Nucleus accumbens (tissue), 56 donors: ENCODE data around the gene MELK.

Experiments used
- DNase-seq, 56 donors: peaks; one replicate each; lab custom pipeline; 2025; lab: John Stamatoyannopoulos, UW

MELK gene

DNA sequence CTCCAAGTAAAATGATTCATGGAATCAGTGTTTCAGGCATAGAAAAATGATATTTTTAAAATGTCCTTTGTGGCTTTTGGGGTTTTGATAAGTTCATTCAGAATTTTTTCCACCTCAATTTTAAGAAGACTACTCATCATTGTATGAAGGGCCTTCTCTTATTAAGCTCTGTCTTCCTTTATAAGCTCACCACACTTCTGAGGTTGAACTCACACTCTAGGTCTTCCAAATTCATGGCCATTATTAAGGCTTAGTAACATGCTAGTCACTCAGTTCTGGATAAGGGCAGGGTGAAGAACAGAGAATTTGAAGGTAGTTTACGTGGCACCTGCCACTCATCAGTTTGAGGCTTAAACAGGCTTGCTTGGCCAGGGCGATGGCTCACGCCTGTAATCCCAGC lies 4.2 kb downstream of the MELK start:
- DNase-seq: no peak

DNA sequence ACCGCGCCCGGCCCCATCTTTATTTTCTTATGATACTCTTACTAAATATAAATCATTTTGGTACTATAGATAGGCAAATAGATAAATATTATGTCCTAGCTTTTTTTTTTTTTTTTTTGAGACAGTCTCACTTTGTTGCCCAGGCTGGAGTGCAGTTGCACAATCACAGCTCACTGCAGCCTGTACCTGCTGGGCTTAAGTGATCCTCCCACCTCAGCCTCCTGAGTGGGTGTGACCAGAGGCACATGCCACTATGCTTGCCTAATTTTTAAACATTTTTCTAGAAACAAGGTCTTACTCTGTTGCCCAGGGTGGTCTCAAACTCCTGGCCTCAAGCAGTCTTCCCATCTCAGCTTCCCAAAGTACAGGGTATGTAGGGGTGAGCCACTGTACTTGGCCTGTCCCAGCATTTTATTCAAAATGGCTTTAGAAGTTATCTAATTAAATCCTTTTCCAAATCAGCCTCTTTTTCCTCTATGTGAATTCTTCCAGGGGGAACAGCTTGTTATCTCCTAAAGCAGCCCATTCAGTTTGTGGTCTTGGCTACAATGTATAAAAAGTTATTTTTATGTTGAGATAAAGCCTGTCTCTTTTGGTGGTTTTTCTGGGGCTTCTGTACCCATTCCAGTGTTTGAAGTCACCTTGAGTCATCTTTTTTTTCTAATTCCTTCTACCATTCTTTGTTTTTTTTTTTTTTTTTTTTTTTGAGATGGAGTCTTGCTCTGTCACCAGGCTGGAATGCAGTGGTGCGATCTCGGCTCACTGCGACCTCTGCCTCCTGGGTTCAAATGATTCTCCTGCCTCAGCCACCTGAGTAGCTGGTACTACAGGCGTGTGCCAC lies 12.1 kb downstream of the MELK start:
- no peak for DNase-seq

DNA sequence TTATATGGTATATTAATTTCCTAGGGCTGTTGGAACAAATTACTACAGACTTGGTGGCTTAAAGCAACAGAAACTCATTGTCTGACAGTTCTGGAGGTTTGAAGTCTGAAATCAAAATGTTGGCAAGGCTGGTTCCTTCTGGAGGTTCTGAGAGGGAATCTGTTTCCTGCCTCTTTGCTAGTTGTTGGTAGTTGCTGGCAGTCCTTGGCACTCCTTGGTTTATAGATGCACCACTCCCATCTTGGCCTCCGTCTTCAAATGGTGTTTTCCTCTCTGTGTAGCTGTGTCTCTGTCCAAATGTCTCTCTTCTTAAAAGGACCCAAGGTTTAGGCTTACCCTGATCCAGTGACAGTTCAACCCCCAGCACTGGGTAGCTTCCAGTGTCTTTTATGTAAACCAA lies 17.5 kb downstream of the MELK start:
- no peak for DNase-seq

DNA sequence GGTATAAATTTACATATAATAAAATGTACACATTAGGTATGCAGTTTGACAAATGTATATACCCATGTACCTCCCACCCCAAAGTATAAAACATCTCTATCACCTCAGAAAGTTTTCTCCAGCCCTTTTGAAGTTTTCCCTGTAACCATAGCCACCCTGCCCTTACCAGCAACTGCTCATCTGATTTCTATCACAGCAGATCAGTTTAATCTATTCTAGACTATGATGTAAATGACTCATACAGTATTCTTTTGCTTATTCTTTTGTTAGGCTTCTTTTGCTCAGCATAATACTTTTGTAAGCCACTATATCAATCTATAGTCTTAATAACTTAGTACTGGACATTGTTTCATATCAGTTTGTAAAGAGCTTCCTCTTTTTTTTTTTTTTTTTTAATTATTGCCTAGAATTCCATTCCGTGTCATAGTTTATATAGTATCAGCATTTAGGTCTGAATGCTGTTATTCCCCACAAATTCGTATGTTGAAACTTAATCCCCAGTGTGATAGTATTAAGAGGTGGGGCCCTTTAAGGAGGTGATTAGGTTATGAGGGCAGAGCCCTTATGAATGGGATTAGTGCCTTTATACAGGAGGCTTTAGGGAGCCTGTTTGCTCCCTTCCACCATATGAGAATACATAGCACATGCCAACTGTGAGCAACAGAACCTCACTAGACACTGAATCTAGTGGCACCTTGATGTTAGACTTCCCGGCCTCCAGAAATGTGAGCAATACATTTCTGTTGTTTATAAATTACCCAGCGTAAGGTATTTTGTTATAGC lies 20.3 kb downstream of the MELK start:
- DNase-seq: no peak

DNA sequence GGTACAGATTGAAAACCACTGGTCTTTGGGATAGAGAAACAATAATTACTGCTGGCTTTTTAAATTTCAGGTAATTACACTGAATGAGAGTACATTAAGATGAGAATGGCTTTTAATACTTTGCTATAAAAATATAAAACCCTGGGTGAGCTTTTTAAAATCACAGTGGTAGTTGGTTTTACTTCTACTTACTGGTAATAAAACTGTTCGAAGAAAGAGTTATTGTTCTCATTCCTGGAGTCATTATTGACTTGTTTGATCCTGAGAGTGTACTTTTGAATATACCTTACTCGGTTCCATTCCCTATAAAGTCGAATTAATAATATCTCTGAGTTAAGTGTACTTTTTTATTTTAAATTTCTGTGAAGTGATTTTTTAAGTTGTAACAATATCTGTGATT lies 21.5 kb downstream of the MELK start:
- DNase-seq: no peak

DNA sequence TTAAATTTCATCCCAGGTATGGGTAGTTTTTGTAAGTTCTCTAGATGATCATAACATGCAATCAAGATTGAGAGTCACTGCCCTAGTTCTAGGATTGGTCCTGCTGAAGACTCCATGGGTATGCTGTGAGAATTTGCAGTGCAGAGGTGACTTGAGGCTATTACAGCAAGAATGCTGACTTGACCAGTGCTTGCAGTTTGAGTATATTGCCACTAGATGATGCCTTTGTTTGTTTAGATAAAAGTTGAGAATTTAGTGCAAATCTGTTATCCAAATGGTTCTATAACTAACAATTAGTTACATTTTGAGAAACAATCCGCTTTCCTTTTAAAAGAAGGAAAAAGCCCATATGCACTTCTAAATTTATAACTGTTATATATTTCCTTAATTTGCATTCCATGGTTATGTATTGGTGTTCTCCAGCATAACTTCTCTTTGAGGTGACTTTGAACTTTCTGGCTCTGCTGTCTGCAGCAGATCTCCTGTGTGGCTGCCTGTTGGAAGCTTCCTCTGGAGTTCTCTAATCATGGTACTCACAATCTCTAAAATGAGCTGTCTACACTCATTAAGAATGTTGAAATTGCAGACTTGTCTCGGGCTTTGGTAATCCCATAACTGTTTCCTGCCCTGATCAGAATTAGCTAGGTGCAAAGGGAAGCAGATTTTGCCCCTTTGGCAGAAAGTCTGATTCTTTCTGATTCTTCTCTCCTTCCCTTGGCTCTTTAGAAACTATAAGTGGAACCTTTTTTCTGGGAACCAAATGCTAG lies 24.9 kb downstream of the MELK start:
- DNase-seq: no peak

DNA sequence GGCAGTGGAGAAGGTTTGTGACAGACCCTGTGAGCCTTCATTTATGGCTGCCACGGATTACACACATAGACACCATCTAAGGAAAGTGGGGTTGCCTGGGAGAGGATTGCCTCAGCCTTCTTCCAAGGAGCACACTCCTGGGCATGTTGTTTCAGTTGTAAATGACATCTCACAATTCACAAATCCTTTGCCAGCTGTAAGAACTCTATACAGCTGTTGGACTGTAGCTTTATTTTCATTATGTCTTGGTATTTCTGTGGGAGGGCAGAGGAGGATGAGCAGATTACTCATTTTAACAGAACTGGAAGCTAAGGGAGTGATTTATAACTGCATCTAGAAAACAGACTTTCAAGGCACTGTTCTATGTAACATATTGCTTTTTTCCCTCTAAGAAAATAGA lies 25.6 kb downstream of the MELK start:
- no peak for DNase-seq

DNA sequence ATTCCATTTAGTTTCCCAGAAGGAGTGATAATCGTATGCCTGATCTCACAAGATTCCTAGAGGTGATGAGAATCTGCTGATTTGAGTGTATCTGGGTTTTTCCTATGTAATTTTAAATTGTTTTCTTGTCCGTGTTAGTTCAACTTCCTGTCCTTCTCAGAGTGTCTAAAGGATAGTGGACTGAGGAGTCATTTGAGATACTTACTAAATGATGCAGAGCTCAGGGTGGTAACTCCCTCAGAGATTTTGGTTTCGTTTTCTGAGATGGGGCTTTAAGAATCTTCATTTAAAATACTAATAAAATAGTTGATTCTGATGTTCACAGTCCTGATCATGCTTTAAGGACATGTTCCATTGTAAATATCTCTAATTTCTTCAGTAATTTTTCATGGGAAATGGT lies 30.3 kb downstream of the MELK start:
- DNase-seq: no peak

DNA sequence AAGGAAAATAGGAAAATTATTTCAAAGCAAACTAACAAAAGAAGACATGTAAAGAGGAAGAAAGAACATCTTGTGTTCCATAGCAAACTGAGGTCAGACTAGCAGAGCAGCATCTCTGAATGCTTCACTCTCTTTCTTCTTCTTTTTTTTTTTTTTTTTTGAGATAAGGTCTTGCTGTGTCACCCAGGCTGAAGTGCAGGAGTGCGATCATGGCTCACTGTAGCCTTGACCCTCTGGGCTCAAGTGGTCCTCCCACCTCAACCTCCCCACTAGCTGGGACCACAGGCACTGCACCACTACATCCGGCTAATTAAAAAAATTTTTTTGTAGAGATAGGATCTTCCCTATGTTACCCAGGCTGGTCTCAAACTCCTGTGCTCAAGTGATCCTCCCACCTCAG lies 36.6 kb downstream of the MELK start:
- DNase-seq: no peak

DNA sequence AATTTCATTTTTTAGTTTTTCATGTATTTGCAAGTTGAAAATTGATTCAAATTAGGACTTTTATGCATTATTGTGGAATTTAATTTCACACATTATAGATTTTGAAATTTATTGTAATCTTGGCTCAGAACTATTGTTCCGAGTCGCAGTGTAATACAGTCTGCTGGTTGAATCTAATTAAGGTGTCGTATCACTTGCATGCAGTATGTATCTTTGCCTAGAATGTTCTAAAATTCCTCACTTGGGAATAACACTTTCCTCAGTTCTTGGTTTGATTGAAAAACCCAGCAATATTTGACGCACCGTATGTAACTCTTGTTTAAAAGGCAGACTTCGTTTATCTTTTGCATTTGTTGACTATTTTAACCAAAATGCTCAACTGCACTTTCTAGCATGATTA lies 49.4 kb downstream of the MELK start:
- DNase-seq: no peak

DNA sequence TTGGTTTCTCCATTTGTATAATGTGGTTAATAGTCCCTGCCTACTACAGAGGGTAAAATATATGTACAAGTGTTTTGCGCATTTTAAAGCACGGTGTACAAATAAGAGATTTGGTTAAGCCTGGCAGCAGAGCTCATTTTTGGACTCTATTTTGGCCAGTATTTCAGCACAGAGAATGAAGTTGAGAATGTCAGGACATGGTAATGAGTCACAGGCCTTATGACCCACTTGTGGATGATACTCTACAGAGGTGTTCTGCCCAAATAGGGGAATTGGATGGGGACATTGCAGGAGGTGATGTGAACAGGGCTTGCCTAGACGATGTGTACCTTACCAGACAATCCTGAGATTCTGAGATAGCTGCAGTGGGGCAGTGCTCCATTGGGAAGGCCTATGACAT lies 50.6 kb downstream of the MELK start:
- no peak for DNase-seq

DNA sequence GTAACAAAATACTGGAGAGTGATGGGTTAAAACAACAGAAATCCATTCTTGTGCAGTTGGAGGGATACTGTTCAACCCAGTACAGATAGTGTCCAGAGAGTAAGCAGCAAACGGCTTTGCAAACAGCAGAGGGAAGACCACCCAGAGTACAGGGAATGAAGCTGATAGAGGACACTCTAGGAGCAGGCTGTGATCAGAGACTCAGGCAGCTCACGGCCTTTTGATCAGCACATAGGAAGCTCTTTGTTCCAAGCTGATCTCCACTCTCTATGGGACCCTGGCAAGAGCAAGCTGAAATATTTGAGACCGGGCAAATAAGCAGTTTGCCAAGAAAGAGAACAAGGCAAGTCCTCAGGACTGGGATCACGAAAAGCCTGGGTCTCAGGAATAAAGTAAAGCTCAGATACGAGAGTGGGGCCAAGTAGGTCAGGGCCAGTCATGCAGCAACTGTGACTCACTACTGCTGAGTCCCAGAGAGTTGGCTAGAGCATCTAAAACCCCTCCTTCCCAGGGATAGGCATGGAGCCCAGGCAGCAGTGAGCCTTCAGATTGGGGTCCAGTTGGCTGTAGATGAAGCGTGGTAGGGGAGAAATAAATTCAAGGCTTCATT lies 52.4 kb downstream of the MELK start:
- DNase-seq: peak in 48 of 56 donors; percentile 4 to 80 (median 34)

DNA sequence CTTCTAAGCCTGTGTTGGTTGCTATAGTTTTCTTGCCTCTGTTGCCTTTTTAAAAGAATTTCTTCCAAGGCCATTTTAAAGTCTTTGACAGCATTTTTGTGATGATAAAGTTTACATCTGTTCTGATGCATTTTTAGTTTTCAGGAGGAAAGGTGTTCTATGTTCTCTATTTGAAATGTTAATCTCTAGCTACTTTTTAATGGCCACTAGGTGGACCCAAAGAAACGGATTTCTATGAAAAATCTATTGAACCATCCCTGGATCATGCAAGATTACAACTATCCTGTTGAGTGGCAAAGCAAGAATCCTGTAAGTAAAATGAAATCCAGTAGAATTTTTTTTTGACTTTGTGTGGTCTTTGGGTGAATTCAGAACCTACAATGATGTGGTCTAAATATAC lies 60.2 kb downstream of the MELK start:
- DNase-seq: no peak

DNA sequence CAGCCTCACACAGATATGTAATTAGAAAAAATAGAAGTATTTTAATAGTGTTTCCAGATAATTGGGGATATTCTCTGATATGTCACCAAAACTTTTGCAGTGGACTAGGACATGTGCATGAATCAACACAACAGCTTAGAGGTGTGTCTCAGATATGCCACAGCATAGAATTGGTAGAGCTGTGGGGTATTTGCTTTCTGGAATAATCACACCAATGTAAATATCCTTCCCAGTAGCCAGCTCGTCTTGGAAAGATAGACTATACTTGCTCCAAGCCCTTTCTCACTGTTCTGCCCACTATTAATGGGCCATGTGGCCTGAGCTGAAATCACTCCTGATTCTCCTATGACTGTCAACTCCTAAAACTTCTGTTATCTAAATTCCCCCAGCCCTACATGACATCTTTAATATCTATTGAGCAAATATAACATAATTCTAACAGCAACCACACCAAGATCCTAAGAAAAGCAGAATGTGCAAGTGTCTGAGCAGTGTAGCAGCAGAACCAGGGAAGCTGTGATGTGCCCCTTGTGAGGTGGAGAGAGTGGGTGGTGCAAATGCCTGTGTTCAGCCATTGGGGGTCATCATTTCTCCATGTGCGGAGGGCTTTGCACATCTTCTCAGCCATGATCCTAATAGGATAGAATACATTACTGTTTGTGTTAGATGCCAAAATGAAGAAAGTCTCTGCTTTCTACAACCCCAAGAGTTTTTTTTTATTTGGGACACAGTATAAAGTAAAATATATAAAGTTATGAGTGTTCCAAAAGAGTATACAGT lies 65.0 kb downstream of the MELK start:
- peak in 2 of 56 donors; percentile 0 for DNase-seq

DNA sequence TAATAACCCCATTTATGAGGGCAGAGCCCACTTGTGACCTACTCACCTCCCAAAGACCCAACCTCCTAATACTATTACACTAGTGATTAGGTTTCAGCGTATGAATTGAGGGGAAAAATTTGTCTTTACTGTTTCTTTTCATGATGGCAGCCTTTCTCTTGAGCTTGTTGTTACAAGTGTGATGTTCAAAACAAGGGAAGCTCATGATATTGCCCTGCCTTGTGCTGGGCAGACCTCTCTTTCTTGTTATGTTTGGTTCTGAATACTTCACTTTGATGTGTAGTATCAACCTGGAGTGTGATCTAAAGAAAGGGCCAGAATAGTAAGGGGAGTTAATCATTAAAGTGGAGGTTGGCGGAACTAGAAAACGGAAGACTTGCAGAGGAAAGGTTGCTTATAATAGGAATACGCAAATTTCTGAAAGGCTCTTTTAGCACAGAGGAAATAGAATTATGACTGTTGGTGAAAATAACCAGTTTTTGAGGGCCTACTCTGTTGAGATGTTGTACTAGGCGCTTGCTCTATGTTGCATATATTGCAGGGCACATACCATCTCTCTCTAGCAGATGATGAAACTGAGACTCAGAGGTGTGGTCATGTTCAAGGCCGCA lies 68.2 kb downstream of the MELK start:
- DNase-seq: no peak

DNA sequence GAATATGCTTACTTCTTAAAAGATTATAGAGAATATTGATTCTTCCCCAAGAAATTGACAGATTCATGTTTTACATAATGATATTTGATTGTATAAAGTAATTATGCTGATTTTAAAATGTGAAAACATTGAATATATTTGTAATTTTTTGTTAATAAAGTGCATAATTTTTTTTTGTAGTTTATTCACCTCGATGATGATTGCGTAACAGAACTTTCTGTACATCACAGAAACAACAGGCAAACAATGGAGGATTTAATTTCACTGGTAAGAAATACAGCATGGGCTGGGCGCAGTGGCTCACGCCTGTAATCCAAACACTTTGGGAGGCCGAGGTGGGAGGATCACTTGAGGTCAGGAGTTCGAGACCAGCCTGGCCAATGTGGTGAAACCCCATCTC lies 70.1 kb downstream of the MELK start:
- no peak for DNase-seq

DNA sequence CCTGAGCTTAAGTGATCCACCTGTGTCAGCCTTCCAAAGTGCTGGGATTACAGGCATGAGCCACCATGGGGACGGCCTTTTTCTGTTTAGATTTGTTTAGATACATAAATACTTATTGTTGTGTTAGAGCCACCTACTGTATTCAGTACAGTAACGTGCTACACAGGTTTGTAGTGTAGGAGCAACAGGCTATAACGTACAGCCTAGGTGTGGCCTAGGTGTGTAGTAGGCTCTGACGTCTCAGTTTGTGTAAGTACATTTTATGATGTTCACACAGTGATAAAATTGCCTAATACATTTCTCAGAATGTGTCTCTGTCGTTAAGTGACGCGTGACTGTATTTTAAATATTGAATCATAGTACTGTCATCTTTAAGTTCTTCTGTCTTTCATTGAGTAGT lies 84.1 kb downstream of the MELK start:
- DNase-seq: no peak

DNA sequence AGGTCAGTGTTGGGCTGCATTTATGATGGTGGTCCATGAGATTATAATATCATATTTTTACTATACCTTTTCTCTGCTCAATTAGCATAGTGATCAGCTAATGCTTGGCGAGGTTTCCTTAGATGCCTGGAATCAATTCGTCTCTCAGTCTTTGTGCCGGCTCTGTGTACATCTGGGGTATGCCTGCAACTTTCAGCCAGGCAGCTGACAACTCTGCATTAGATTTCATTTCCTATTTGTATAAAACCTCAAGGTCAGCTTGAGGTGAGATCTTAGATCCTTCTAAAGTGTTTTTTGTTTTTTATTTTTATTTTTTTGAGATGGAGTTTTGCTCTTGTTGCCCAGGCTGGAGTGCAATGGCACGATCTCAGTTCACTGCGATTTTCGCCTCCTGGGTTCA lies 86.8 kb downstream of the MELK start:
- DNase-seq: no peak

DNA sequence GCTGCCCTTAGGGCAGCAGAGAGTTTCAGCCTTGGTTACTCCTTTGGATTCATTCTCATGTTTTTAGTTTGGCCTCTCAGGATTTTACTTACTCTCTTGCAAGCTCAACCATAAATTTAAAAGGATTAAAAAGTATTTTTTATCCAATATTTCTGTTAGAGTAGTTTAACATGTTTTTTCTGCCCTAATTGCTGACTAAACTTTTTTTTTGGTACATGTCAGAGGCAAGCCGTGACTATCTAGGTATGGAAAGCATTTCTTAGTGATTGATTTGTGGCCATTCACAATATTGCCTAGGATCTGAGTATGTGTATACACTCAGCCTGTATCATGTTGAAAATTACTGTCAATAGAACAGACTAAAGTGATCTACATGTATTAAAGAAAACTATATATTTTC lies 92.1 kb downstream of the MELK start:
- no peak for DNase-seq

DNA sequence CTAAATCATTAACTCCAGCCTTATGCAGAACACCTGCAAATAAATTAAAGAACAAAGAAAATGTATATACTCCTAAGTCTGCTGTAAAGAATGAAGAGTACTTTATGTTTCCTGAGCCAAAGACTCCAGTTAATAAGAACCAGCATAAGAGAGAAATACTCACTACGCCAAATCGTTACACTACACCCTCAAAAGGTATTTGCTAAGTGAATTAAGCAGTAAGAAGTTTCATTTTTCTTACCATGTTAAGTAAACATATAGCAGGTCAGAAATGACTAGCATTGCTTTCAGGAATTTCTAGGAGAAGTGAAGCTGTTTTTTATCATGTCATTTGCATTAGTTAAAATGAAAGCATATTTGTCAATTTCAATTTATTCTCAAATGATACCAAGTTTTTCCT lies 92.7 kb downstream of the MELK start:
- no peak for DNase-seq
